Ovary (tissue), 9 donors: Measurements from ENCODE around the gene YTHDF2. TPM values are rescaled to one million over a fixed set of nuclear protein-coding genes. Genes with fewer than 3 reads are reported as not detected.

Experiments
- DNase-seq, 5 donors: peaks; one replicate each; pipeline ENCODE4 v3.0.0-alpha.2; 2019 to 2020
- H3K27ac ChIP-seq, 2 donors: fragments of 200-600 bp; one replicate each; pipeline versions ENCODE4 v1.5.1 to v1.8.0; 2019 to 2022
- H3K27me3 ChIP-seq: fragments of 200-600 bp; one replicate; pipeline ENCODE4 v1.8.0; 2022
- H3K36me3 ChIP-seq: fragments of 200-600 bp; sonication (generic); one replicate; pipeline ENCODE4 v1.5.1; 2019
- H3K4me1 ChIP-seq: one replicate; pipeline ENCODE4 v1.8.1; 2013; ENCODE audit warnings: mild to moderate bottlenecking, moderate library complexity; ENCODE audit not compliant: insufficient read depth
- H3K4me3 ChIP-seq: fragments of 200-600 bp; sonication (generic); one replicate; pipeline ENCODE4 v1.5.1; 2017
- H3K9me3 ChIP-seq, 2 donors: fragments of 200-600 bp in 1 of 2; sonication (generic) in 1 of 2; one replicate each; pipeline versions ENCODE4 v1.5.1 to v1.8.1; 2013 to 2019; ENCODE audit warnings: mild to moderate bottlenecking in 1 of 2, moderate library complexity in 1 of 2
- CTCF ChIP-seq, 3 donors: fragments of 450-650 bp in 2 of 3; fragments of 200-600 bp in 1 of 3; IDR thresholded peaks; one replicate each; pipeline versions ENCODE4 v1.5.1 to v1.8.0; 2016 to 2022; ENCODE audit warnings: antibody characterized with exemption in 3 of 3, mild to moderate bottlenecking in 1 of 3
- EP300 ChIP-seq: sonication (generic); formaldehyde crosslinking; IDR thresholded peaks from one replicate; pipeline ENCODE4 v1.6.1; 2017; ENCODE audit warnings: antibody characterized with exemption
- POLR2A ChIP-seq: fragments of 450-650 bp; IDR thresholded peaks from one replicate; pipeline ENCODE4 v1.6.1; 2017; ENCODE audit warnings: antibody characterized with exemption, mild to moderate bottlenecking, moderate library complexity
- WGBS, 3 donors: extraction: QIAGEN DNeasy Blood & Tissue Kit in 1 of 3; methylation state at CpG; one replicate each; pipeline versions ENCODE4 v1.1.5 to v1.1.7; 2013 to 2017; 5-methylcytosine and 5-hydroxymethylcytosine counted together
- intact Hi-C, 4 donors: fragments of 100-400 bp; cut with DNase I; formaldehyde crosslinking; loops; one replicate each; pipeline versions ENCODE4 v1.11.0 to v1.15.1; 2022 to 2023
- polyA plus RNA-seq, 2 donors: library from polyadenylated mRNA; stranded (reverse); fragments of 200-250 nt in 1 of 2; fragments of 350-450 nt in 1 of 2; fragmentation: Illumina TruSeq in 1 of 2; extraction: RNeasy Lipid Tissue Mini Kit (QIAGEN cat#74804) in 1 of 2; gene quantifications; one replicate each; pipeline ENCODE4 v1.2.3, GENCODE V29; 2013 to 2014
- total RNA-seq, 7 donors: library from RNA; depleted of rRNA in 2 of 7; stranded (reverse); fragments of >200 nt in 2 of 7; fragmentation: NEBNext Ultra II Directional in 3 of 7; extraction: Animal tissue kit (Norgen Biotek cat#: 25700) in 3 of 7; gene quantifications; one replicate each; pipeline versions ENCODE4 v1.1.0 to v1.2.4, GENCODE V29; 2016 to 2023
- donor health status: DM: no; HTN: no; CAD: no; lungs with moderate emphysema.
- donor health status: DM: no; HTN: no; CAD: no.
- donor health status: Bipolar disorder and iron deficiency.
- donor health status: DM: yes; HTN: yes; CAD: no.
- donor health status: DM: no; HTN: no; CAD: no.
- donor health status: DM: yes; HTN: yes; CAD: no.

The YTHDF2 gene
- total and polyA plus RNA-seq, 9 donors = 25.8 to 70.2 (median 54.8) TPM

DNA sequence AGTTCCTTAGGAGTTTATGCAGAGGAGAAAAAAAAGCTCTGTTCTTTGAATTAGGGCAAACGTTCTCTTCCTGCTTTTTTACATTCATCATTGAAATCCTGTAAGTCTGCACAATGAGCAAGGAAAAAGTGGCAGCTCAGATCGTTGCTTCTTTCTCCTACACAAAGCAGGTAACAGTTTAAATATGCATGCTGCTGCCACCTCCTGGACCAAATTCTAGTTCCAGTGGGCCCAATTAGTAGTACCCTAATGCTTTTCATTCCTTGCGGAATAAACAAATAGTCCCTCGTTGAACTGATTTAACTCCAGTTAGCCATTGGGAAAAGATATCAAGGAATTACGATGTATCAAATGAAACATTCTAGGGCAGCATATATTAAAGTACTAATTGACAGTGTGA, 20.1 kb downstream of the YTHDF2 start:
- H3K4me3 ChIP-seq = no peak overlapping the region
- H3K9me3 ChIP-seq = no peaks in the 10 kb centered on the region
- H3K4me1 ChIP-seq = peaks cover 21% of the 10 kb centered on the region
- no peak overlapping the region for H3K27ac ChIP-seq
- H3K27me3 ChIP-seq = no peaks in the 10 kb centered on the region
- 31 to 44% (median 32%) methylated on average over 5 of the region's 5 CpGs for WGBS, 3 donors
- intact Hi-C loops = no loop called here
- TF ChIP-seq POLR2A (no peak), CTCF (IDR thresholded peaks at IDR 0.05) (no peak), EP300 (no peak)
- no peak for DNase-seq
- no peaks in the 10 kb centered on the region for H3K36me3 ChIP-seq

- DNase-seq = no peak
- Histone ChIP-seq H3K36me3 (no peaks in the 10 kb centered on the region), H3K27ac (no peak overlapping the region), H3K4me1 (peaks cover 24% of the 10 kb centered on the region), H3K4me3 (no peak overlapping the region), H3K27me3 (no peaks in the 10 kb centered on the region), H3K9me3 (no peaks in the 10 kb centered on the region)
- no peak for TF ChIP-seq EP300
- no peak for TF ChIP-seq POLR2A
- TF ChIP-seq CTCF (IDR thresholded peaks at IDR 0.05) = no peak
- intact Hi-C loops = no loop called here
- WGBS, 3 donors = 73 to 79% (median 74%) methylated on average over 4 of the region's 4 CpGs
These were observed 21.7 kb downstream of the YTHDF2 start for GRCh38 chr1:28758420-28758819.

- TF ChIP-seq POLR2A = no peak
- TF ChIP-seq EP300 = no peak
- TF ChIP-seq CTCF (IDR thresholded peaks at IDR 0.05) = no peak
- Histone ChIP-seq H3K4me1 (peaks cover 17% of the 10 kb centered on the region), H3K36me3 (no peaks in the 10 kb centered on the region), H3K4me3 (no peak overlapping the region), H3K27me3 (no peaks in the 10 kb centered on the region), H3K9me3 (no peaks in the 10 kb centered on the region), H3K27ac (no peak overlapping the region)
- DNase-seq = no peak
- intact Hi-C loops = no loop called here
- WGBS, 3 donors = 96 to 97% (median 97%) methylated on average over 3 of the region's 3 CpGs
These were observed 22.5 kb downstream of the YTHDF2 start for GRCh38 chr1:28759257-28759656.

GRCh38 chr1:28761189-28761588, 24.4 kb downstream of the YTHDF2 start:
- Histone ChIP-seq H3K27ac (no peak overlapping the region), H3K36me3 (no peaks in the 10 kb centered on the region), H3K4me1 (peaks cover 14% of the 10 kb centered on the region), H3K27me3 (no peaks in the 10 kb centered on the region), H3K9me3 (no peaks in the 10 kb centered on the region), H3K4me3 (no peak overlapping the region)
- 94 to 97% (median 97%) methylated on average over 5 of the region's 5 CpGs for WGBS, 3 donors
- DNase-seq = no peak
- intact Hi-C loops = no loop called here
- TF ChIP-seq CTCF (IDR thresholded peaks at IDR 0.05) (no peak), POLR2A (no peak), EP300 (no peak)
